ENCODE results near the gene MIGA2. TPM values are rescaled to one million over a fixed set of nuclear protein-coding genes. Genes with fewer than 3 reads are reported as not detected.
A peak's percentile ranks its signal among the peaks of the same experiment; 100 is the strongest.

The MIGA2 gene
- total and polyA plus RNA-seq, 10 donors = 20.2 to 47.1 (median 34.4) TPM

- 95 to 100% (median 97%) methylated on average over 1 to 6 of the region's 6 CpGs for WGBS, 5 donors
- peaks cover 0 to 25% (median 9%) of the 10 kb centered on the region in 6 donors for H3K4me1 ChIP-seq
- no peak overlapping the region for H3K27ac ChIP-seq
- H3K36me3 ChIP-seq = peaks cover 0 to 100% (median 93%) of the 10 kb centered on the region in 6 donors
- no peaks in the 10 kb centered on the region for H3K9me3 ChIP-seq
- TF ChIP-seq, protein P1, sequence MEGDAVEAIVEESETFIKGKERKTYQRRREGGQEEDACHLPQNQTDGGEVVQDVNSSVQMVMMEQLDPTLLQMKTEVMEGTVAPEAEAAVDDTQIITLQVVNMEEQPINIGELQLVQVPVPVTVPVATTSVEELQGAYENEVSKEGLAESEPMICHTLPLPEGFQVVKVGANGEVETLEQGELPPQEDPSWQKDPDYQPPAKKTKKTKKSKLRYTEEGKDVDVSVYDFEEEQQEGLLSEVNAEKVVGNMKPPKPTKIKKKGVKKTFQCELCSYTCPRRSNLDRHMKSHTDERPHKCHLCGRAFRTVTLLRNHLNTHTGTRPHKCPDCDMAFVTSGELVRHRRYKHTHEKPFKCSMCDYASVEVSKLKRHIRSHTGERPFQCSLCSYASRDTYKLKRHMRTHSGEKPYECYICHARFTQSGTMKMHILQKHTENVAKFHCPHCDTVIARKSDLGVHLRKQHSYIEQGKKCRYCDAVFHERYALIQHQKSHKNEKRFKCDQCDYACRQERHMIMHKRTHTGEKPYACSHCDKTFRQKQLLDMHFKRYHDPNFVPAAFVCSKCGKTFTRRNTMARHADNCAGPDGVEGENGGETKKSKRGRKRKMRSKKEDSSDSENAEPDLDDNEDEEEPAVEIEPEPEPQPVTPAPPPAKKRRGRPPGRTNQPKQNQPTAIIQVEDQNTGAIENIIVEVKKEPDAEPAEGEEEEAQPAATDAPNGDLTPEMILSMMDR (IDR thresholded peaks at IDR 0.05 in 8 of 11, conservative IDR thresholded peaks at IDR 0.05 in 3 of 11) = no peak
- TF ChIP-seq POLR2A (IDR thresholded peaks at IDR 0.05) = no peak
- TF ChIP-seq POLR2AphosphoS5 (IDR thresholded peaks at IDR 0.05) = no peak
- H3K27me3 ChIP-seq (replicated peaks in 1 of 7) = no peaks in the 10 kb centered on the region
- intact Hi-C loops (cut with DNase I; ENCODE audit: low total_unique reads) = no loop called here
- no peak for DNase-seq
- H3K4me3 ChIP-seq = no peak overlapping the region
Observed at GRCh38 chr9:129008469-129008965, 27.9 kb upstream of the MIGA2 start.

- TF ChIP-seq POLR2AphosphoS5 (IDR thresholded peaks at IDR 0.05) = peak in 1 of 3 donors; percentile 49
- no peak for TF ChIP-seq POLR2A (IDR thresholded peaks at IDR 0.05)
- Histone ChIP-seq H3K9me3 (no peaks in the 10 kb centered on the region), H3K4me1 (peaks cover 0 to 23% (median 9%) of the 10 kb centered on the region in 6 donors), H3K27ac (no peak overlapping the region), H3K27me3 (replicated peaks in 1 of 7) (no peaks in the 10 kb centered on the region), H3K36me3 (peaks cover 0 to 100% (median 93%) of the 10 kb centered on the region in 6 donors), H3K4me3 (no peak overlapping the region)
- no peak for DNase-seq
- intact Hi-C loops (cut with DNase I; ENCODE audit: low total_unique reads) = no loop called here
- 81 to 92% (median 88%) methylated on average over 7 to 13 of the region's 13 CpGs for WGBS, 5 donors
Observed at GRCh38 chr9:129008986-129009583, 27.3 kb upstream of the MIGA2 start.

- intact Hi-C loops (cut with DNase I; ENCODE audit: low total_unique reads) = no loop called here
- H3K9me3 ChIP-seq = no peaks in the 10 kb centered on the region
- H3K36me3 ChIP-seq = peaks cover 0 to 100% (median 96%) of the 10 kb centered on the region in 6 donors
- DNase-seq = no peak
- no peak overlapping the region for H3K4me3 ChIP-seq
- peaks cover 0 to 23% (median 9%) of the 10 kb centered on the region in 6 donors for H3K4me1 ChIP-seq
- no peak overlapping the region for H3K27ac ChIP-seq
- WGBS, 5 donors = 91 to 98% (median 94%) methylated on average over 17 of the region's 17 CpGs
- no peaks in the 10 kb centered on the region for H3K27me3 ChIP-seq (replicated peaks in 1 of 7)
- peak in 1 of 3 donors; percentile 24 for TF ChIP-seq POLR2AphosphoS5 (IDR thresholded peaks at IDR 0.05)
- no peak for TF ChIP-seq POLR2A (IDR thresholded peaks at IDR 0.05)
Observed at GRCh38 chr9:129009584-129010141, 26.8 kb upstream of the MIGA2 start.

- Histone ChIP-seq H3K36me3 (peaks cover 0 to 100% (median 94%) of the 10 kb centered on the region in 6 donors), H3K4me3 (no peak overlapping the region), H3K4me1 (peaks cover 0 to 19% (median 9%) of the 10 kb centered on the region in 6 donors), H3K27me3 (replicated peaks in 1 of 7) (no peaks in the 10 kb centered on the region), H3K27ac (no peak overlapping the region), H3K9me3 (no peaks in the 10 kb centered on the region)
- 86 to 98% (median 92%) methylated on average over 6 to 8 of the region's 8 CpGs for WGBS, 5 donors
- intact Hi-C loops (cut with DNase I; ENCODE audit: low total_unique reads) = no loop called here
- TF ChIP-seq, protein P1 (IDR thresholded peaks at IDR 0.05 in 8 of 11, conservative IDR thresholded peaks at IDR 0.05 in 3 of 11) = no peak
- TF ChIP-seq POLR2AphosphoS5 (IDR thresholded peaks at IDR 0.05) (no peak), POLR2A (IDR thresholded peaks at IDR 0.05) (no peak)
- DNase-seq = no peak
Observed at GRCh38 chr9:129010267-129010975, 26.0 kb upstream of the MIGA2 start.

Data from spleen (tissue), 11 donors.